GM21423 (cell line): Measurements from ENCODE around the gene ZCWPW2.

ENCODE experiments used
- ATAC-seq: cut with Tn5 transposase; IDR thresholded peaks from one replicate; pipeline ENCODE4 v1.9.1; 2021; ENCODE audit warnings: mild to moderate bottlenecking, moderate library complexity; ENCODE audit not compliant: unreplicated experiment

ZCWPW2 gene

DNA sequence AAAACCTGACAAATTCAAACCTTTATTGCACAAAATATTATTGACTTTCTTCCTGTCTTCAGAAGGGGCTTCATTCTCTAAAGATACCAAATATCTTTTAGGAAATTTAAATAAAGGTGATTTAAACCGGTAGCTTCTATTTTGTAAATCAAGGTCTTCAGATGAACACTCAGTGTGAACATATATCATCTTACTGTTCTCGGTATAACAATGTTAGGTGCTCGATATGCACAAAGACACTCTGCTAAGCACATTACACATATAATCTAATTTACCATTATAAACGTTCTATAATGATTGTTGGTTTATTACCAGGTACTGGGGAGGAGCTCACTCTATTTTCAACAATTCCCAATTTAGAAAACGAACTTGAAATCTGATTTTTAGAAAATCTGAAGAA lies 225.5 kb downstream of the ZCWPW2 start:
- no peak for ATAC-seq

DNA sequence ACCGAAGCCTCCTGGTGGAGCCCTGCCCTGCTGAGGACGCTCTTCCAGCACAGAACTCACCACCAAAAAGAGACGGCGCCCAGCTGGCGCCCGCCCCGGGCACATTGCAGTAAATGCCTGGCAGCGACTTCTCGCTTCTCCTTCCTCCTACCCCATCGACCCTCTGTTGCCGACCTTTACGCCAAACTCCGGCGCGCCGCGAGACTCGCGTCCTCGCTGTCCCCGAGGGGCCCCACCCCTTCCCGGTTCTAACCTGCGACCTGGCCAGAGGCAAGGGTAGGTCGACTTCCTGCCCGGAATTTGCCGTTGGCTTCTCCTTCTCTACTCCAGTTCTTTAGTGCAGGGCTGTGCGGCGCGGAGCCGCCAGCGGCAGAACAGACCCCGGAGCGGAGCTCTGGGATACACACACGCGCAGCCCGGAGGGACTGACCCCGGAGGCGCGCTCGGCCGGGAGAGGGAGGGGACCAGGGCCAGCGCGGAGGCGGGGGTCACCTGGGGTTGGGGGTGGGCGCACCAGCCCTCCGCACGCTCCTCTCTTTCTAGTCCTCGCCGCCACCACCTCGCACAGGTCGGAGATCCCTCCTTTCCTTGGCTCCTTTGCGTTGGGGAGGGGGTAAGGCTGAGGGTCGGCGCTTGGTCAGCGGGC lies 226.7 kb downstream of the ZCWPW2 start:
- ATAC-seq: no peak
